Vagina (tissue), 2 donors: ENCODE data around the gene ZMIZ1. TPM values are rescaled to one million over a fixed set of nuclear protein-coding genes. Genes with fewer than 3 reads are reported as not detected.

ENCODE experiments used
- DNase-seq, 2 donors: peaks; one replicate each; pipeline ENCODE4 v3.0.0-alpha.2; 2017; ENCODE audit errors: extremely low spot score in 2 of 2
- H3K27ac ChIP-seq: fragments of 200-600 bp; sonication (generic); one replicate; pipeline ENCODE4 v1.5.1; 2019
- H3K27me3 ChIP-seq: fragments of 200-600 bp; sonication (generic); one replicate; pipeline ENCODE4 v1.5.1; 2019
- H3K36me3 ChIP-seq, 2 donors: fragments of 200-600 bp; sonication (generic); one replicate each; pipeline ENCODE4 v1.5.1; 2017 to 2019
- H3K4me1 ChIP-seq: fragments of 200-600 bp; sonication (generic); one replicate; pipeline ENCODE4 v1.5.1; 2019
- H3K4me3 ChIP-seq, 2 donors: fragments of 200-600 bp; sonication (generic); 1 replicate in 1 of 2; 2 replicates in 1 of 2; pipeline ENCODE4 v1.5.1; 2016 to 2019
- H3K9me3 ChIP-seq: fragments of 200-600 bp; sonication (generic); one replicate; pipeline ENCODE4 v1.5.1; 2019
- CTCF ChIP-seq, 3 experiments: fragments of 450-650 bp in 2 of 3; fragments of 200-600 bp in 1 of 3; sonication (generic) in 1 of 3; IDR thresholded peaks; one replicate each; pipeline ENCODE4 v1.5.1; 2017 to 2019; ENCODE audit warnings: antibody characterized with exemption in 3 of 3, mild to moderate bottlenecking in 2 of 3, moderate library complexity in 2 of 3
- POLR2A ChIP-seq, 2 donors: fragments of 450-650 bp; IDR thresholded peaks; one replicate each; pipeline ENCODE4 v1.6.1; 2017; ENCODE audit warnings: antibody characterized with exemption in 2 of 2, mild to moderate bottlenecking in 2 of 2, moderate library complexity in 2 of 2
- POLR2AphosphoS5 ChIP-seq, 2 donors: sonication (generic); formaldehyde crosslinking; IDR thresholded peaks; one replicate each; pipeline ENCODE4 v1.9.0; 2017; ENCODE audit warnings: antibody characterized with exemption in 2 of 2, mild to moderate bottlenecking in 2 of 2, low read depth in 1 of 2; ENCODE audit not compliant: insufficient read depth in 1 of 2
- intact Hi-C: fragments of 100-400 bp; cut with DNase I; formaldehyde crosslinking; loops from one replicate; pipeline ENCODE4 v1.15.1; 2023
- total RNA-seq: library from RNA; depleted of rRNA; stranded (reverse); fragments of >200 nt; gene quantifications from one replicate; pipeline ENCODE4 v1.2.3, GENCODE V29; 2016

Gene ZMIZ1
- total RNA-seq, 1 donor from 2014 or later: 61.4 TPM

DNA sequence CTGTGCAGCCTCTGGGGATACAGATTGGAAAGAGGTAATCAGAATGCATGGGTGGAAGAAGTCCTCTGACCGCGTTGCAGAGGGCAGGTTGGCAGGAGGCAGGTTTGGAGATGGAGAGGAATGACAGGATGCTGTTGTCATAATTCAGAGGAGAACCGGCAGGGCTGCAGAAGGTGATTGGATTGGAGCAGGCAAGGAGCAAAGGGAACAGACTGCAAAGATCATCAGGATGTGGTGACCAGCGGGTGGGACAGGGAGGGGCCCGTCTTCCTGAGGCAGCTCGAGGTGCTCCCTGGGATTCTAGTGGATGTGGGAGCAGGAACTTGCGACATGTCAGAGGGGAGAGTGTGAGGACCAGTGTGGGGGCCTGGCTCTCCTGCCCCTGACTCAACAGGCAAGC lies 200.0 kb downstream of the ZMIZ1 start:
- intact Hi-C loops: no loop called here
- no peaks in the 10 kb centered on the region for H3K9me3 ChIP-seq
- no peaks in the 10 kb centered on the region for H3K27me3 ChIP-seq
- no peaks in the 10 kb centered on the region for H3K36me3 ChIP-seq
- H3K4me3 ChIP-seq: no peak overlapping the region
- H3K4me1 ChIP-seq: peaks cover 87% of the 10 kb centered on the region
- TF ChIP-seq POLR2A (IDR thresholded peaks at IDR 0.05): no peak
- TF ChIP-seq POLR2AphosphoS5 (IDR thresholded peaks at IDR 0.05; ENCODE audit: insufficient read depth in 1 of 2, low read depth in 1 of 2): no peak
- TF ChIP-seq CTCF (IDR thresholded peaks at IDR 0.05): no peak
- peak overlapping the region; percentile 83 for H3K27ac ChIP-seq
- no peak for DNase-seq

GRCh38 chr10:79269443-79269842 lies 200.7 kb downstream of the ZMIZ1 start:
- Histone ChIP-seq H3K27me3 (no peaks in the 10 kb centered on the region), H3K4me1 (peaks cover 89% of the 10 kb centered on the region), H3K36me3 (no peaks in the 10 kb centered on the region), H3K27ac (peak overlapping the region; percentile 42), H3K4me3 (no peak overlapping the region), H3K9me3 (no peaks in the 10 kb centered on the region)
- TF ChIP-seq POLR2AphosphoS5 (IDR thresholded peaks at IDR 0.05; ENCODE audit: insufficient read depth in 1 of 2, low read depth in 1 of 2): no peak
- no peak for TF ChIP-seq POLR2A (IDR thresholded peaks at IDR 0.05)
- no peak for TF ChIP-seq CTCF (IDR thresholded peaks at IDR 0.05)
- intact Hi-C loops: no loop called here
- DNase-seq: no peak

GRCh38 chr10:79269969-79270368 lies 201.2 kb downstream of the ZMIZ1 start:
- Histone ChIP-seq H3K9me3 (no peaks in the 10 kb centered on the region), H3K27me3 (no peaks in the 10 kb centered on the region), H3K4me3 (no peak overlapping the region), H3K36me3 (no peaks in the 10 kb centered on the region), H3K27ac (peak overlapping the region; percentile 42), H3K4me1 (peaks cover 89% of the 10 kb centered on the region)
- intact Hi-C loops: no loop called here
- no peak for TF ChIP-seq POLR2A (IDR thresholded peaks at IDR 0.05)
- no peak for TF ChIP-seq POLR2AphosphoS5 (IDR thresholded peaks at IDR 0.05; ENCODE audit: insufficient read depth in 1 of 2, low read depth in 1 of 2)
- no peak for TF ChIP-seq CTCF (IDR thresholded peaks at IDR 0.05)
- no peak for DNase-seq

DNA sequence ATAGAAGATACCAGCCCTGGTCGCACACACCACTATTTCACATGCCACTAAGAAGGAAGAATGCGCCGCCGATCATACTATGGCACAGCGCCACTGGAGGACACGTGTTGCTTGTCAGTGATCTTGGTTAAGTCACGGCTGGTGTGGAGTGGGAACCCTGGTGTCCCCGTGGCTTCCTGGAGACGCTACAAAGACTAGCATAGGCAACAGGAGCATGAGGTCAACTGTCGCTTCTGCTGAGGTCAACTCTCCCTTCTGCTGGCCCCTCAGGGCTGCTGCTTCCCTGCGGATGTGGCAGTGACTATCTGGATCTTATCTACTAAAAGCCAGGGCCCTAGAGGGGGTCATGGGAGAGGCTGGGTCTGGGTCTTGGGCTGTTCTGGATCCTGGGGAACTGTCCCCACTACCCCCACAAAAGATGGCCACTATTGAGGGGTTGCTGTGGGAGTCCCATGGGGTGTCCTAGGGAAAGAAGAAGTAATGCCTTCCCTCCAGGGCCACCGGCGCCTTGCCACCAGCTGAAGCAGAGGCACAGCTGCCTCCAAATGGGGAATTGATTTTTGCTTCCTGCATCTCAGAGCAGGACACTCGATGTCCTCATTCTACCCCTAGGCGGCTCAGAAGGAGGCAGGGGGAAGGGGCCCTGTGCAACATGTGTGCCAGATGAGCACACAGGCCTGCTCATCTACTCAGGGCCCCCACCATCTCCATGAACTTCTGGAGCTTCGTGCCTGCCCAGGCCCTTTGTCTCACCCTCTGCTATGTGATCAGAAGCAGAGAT lies 201.9 kb downstream of the ZMIZ1 start:
- no peak overlapping the region for H3K4me3 ChIP-seq
- peak overlapping the region; percentile 21 for H3K27ac ChIP-seq
- intact Hi-C loops: no loop called here
- no peaks in the 10 kb centered on the region for H3K9me3 ChIP-seq
- H3K4me1 ChIP-seq: peaks cover 89% of the 10 kb centered on the region
- H3K36me3 ChIP-seq: no peaks in the 10 kb centered on the region
- TF ChIP-seq POLR2A (IDR thresholded peaks at IDR 0.05): no peak
- no peak for TF ChIP-seq POLR2AphosphoS5 (IDR thresholded peaks at IDR 0.05; ENCODE audit: insufficient read depth in 1 of 2, low read depth in 1 of 2)
- TF ChIP-seq CTCF (IDR thresholded peaks at IDR 0.05): no peak
- H3K27me3 ChIP-seq: no peaks in the 10 kb centered on the region
- DNase-seq: no peak

- Histone ChIP-seq H3K9me3 (no peaks in the 10 kb centered on the region), H3K36me3 (peaks cover 0 to 7% of the 10 kb centered on the region in 2 donors), H3K4me1 (peaks cover 81% of the 10 kb centered on the region), H3K27ac (peak overlapping the region; percentile 83), H3K4me3 (no peak overlapping the region), H3K27me3 (no peaks in the 10 kb centered on the region)
- intact Hi-C loops: no loop called here
- TF ChIP-seq POLR2A (IDR thresholded peaks at IDR 0.05) (no peak), POLR2AphosphoS5 (IDR thresholded peaks at IDR 0.05; ENCODE audit: insufficient read depth in 1 of 2, low read depth in 1 of 2) (no peak), CTCF (IDR thresholded peaks at IDR 0.05) (no peak)
- no peak for DNase-seq
Measured at GRCh38 chr10:79272353-79272752, 203.6 kb downstream of the ZMIZ1 start.
